Esophagus (tissue), 2 donors: Measurements from ENCODE around the gene GOLGA6L10. TPM values are rescaled to one million over a fixed set of nuclear protein-coding genes. Genes with fewer than 3 reads are reported as not detected.
"Not testable (repeated sequence)": the region's sequence is repeated elsewhere in the genome, so short reads cannot be mapped to it uniquely, and the experiment has no call there.

Experiments used
- H3K27ac ChIP-seq, 2 donors: one replicate each; pipeline ENCODE4 v1.5.1; 2013; ENCODE audit warnings: low read depth in 2 of 2, mild to moderate bottlenecking in 2 of 2, inconsistent platforms in 1 of 2, low read length in 1 of 2, moderate library complexity in 1 of 2
- H3K27me3 ChIP-seq, 2 donors: one replicate each; pipeline ENCODE4 v1.6.1; 2013; ENCODE audit warnings: low read length in 2 of 2, control low read depth in 1 of 2, mild to moderate bottlenecking in 1 of 2; ENCODE audit not compliant: insufficient read depth in 2 of 2, control insufficient read depth in 1 of 2
- H3K36me3 ChIP-seq, 2 donors: one replicate each; pipeline ENCODE4 v1.6.1; 2013; ENCODE audit warnings: low read length in 1 of 2; ENCODE audit not compliant: control insufficient read depth in 2 of 2, insufficient read depth in 2 of 2
- H3K4me1 ChIP-seq, 2 donors: one replicate each; pipeline ENCODE4 v1.6.1; 2013; ENCODE audit warnings: low read length in 1 of 2; ENCODE audit not compliant: control insufficient read depth in 2 of 2, insufficient read depth in 2 of 2
- H3K4me3 ChIP-seq, 2 donors: one replicate each; pipeline ENCODE4 v1.5.1; 2013; ENCODE audit warnings: low read length in 2 of 2, mild to moderate bottlenecking in 2 of 2, low read depth in 1 of 2, moderate library complexity in 1 of 2
- H3K9me3 ChIP-seq, 2 donors: one replicate each; pipeline ENCODE4 v1.6.1; 2013; ENCODE audit warnings: mild to moderate bottlenecking in 2 of 2, low read depth in 1 of 2, low read length in 1 of 2, moderate library complexity in 1 of 2; ENCODE audit not compliant: control insufficient read depth in 2 of 2, insufficient read depth in 1 of 2
- WGBS, 2 donors: extraction: QIAGEN DNeasy Blood & Tissue Kit; methylation state at CpG; one replicate each; pipeline ENCODE4 v1.1.7; 2013; 5-methylcytosine and 5-hydroxymethylcytosine counted together
- polyA plus RNA-seq, 2 donors: library from polyadenylated mRNA; stranded (reverse); fragments of 200-250 nt; gene quantifications; one replicate each; pipeline ENCODE4 v1.2.3, GENCODE V29; 2013
- donor health status: healthy with polysubstance abuse.
- donor health status: Bipolar disorder and iron deficiency.

GOLGA6L10 gene
- polyA plus RNA-seq, 2 donors: 2.9 to 8.9 TPM

GRCh38 chr15:82373661-82374060 is 24.4 kb upstream of the GOLGA6L10 start:
- H3K36me3 ChIP-seq, H3K9me3 ChIP-seq, H3K4me1 ChIP-seq, H3K27me3 ChIP-seq, H3K4me3 ChIP-seq: not testable (repeated sequence)
- peak overlapping the region in 1 of 2 donors; percentile 41 for H3K27ac ChIP-seq
- 28 to 39% methylated on average over 2 of the region's 2 CpGs for WGBS, 2 donors

GRCh38 chr15:82371656-82372055 is 22.4 kb upstream of the GOLGA6L10 start:
- Histone ChIP-seq H3K9me3 (no peaks in the 10 kb centered on the region), H3K27me3 (no peaks in the 10 kb centered on the region), H3K4me3 (no peak overlapping the region), H3K27ac (peak overlapping the region; percentile 49 to 63), H3K4me1 (peaks cover 0 to 4% of the 10 kb centered on the region in 2 donors), H3K36me3 (no peaks in the 10 kb centered on the region)
- WGBS, 2 donors: 59 to 64% methylated on average over 3 of the region's 3 CpGs

- not testable (repeated sequence) for H3K9me3 ChIP-seq, H3K27ac ChIP-seq, H3K36me3 ChIP-seq, H3K4me1 ChIP-seq, H3K4me3 ChIP-seq, H3K27me3 ChIP-seq
- 41 to 56% methylated on average over 2 of the region's 3 CpGs for WGBS, 2 donors
These were observed 18.5 kb upstream of the GOLGA6L10 start for GRCh38 chr15:82367790-82368189.

GRCh38 chr15:82365692-82366323 is 16.5 kb upstream of the GOLGA6L10 start:
- not testable (repeated sequence) for H3K36me3 ChIP-seq, H3K4me1 ChIP-seq, H3K27ac ChIP-seq, H3K27me3 ChIP-seq, H3K9me3 ChIP-seq, H3K4me3 ChIP-seq
- 0% methylated on average over 1 to 2 of the region's 6 CpGs for WGBS, 2 donors

- not testable (repeated sequence) for H3K27ac ChIP-seq, H3K9me3 ChIP-seq, H3K36me3 ChIP-seq, H3K4me3 ChIP-seq, H3K4me1 ChIP-seq, H3K27me3 ChIP-seq
- 63 to 92% methylated on average over 1 of the region's 3 CpGs for WGBS, 2 donors
These were observed 15.3 kb upstream of the GOLGA6L10 start for GRCh38 chr15:82364548-82364947.

- H3K4me1 ChIP-seq, H3K9me3 ChIP-seq, H3K27ac ChIP-seq, H3K27me3 ChIP-seq, H3K4me3 ChIP-seq, H3K36me3 ChIP-seq: not testable (repeated sequence)
- no CpG with 5 or more reads among the region's 3 CpGs for WGBS, 2 donors
These were observed 13.5 kb upstream of the GOLGA6L10 start for GRCh38 chr15:82362790-82363189.

- H3K4me1 ChIP-seq, H3K27ac ChIP-seq, H3K9me3 ChIP-seq, H3K27me3 ChIP-seq, H3K36me3 ChIP-seq, H3K4me3 ChIP-seq: not testable (repeated sequence)
- 67% methylated on average over 1 of the region's 7 CpGs; no CpG with 5 or more reads in 1 of the 2 donors for WGBS, 2 donors
These were observed 11.3 kb upstream of the GOLGA6L10 start for GRCh38 chr15:82360618-82361017.

- H3K27me3 ChIP-seq, H3K27ac ChIP-seq, H3K36me3 ChIP-seq, H3K4me1 ChIP-seq, H3K4me3 ChIP-seq, H3K9me3 ChIP-seq: not testable (repeated sequence)
- WGBS, 2 donors: 0% methylated on average over 12 of the region's 48 CpGs; no CpG with 5 or more reads in 1 of the 2 donors
These were observed 5.8 kb upstream of the GOLGA6L10 start for GRCh38 chr15:82355055-82355454.

- not testable (repeated sequence) for H3K9me3 ChIP-seq, H3K36me3 ChIP-seq, H3K27me3 ChIP-seq, H3K4me1 ChIP-seq, H3K27ac ChIP-seq, H3K4me3 ChIP-seq
- WGBS, 2 donors: 2 to 8% methylated on average over 4 to 5 of the region's 12 CpGs
These were observed 5.3 kb upstream of the GOLGA6L10 start for GRCh38 chr15:82354546-82354945.

- not testable (repeated sequence) for H3K27ac ChIP-seq, H3K9me3 ChIP-seq, H3K4me1 ChIP-seq, H3K4me3 ChIP-seq, H3K36me3 ChIP-seq, H3K27me3 ChIP-seq
- WGBS, 2 donors: 60 to 64% methylated on average over 2 to 3 of the region's 5 CpGs
These were observed 1.6 kb downstream of the GOLGA6L10 start for GRCh38 chr15:82347645-82348044.
